ENCODE results near the gene NEUROD2. TPM values are rescaled to one million over a fixed set of nuclear protein-coding genes. Genes with fewer than 3 reads are reported as not detected.

The NEUROD2 gene
- total and polyA plus RNA-seq, 10 of the 15 experiments (the other 5 are each of a cell fraction or from before 2014, with no cell fraction given) = not detected

GRCh38 chr17:39652587-39653315 is 45.0 kb upstream of the NEUROD2 start (continued):
- TF ChIP-seq REST (IDR thresholded peaks at IDR 0.05; ENCODE audit: low read depth, low read length) (no peak), JUND (IDR thresholded peaks at IDR 0.05; ENCODE audit: low read depth, low read length) (no peak), EED (IDR thresholded peaks at IDR 0.05; ENCODE audit: low read depth) (no peak), ZZZ3 (IDR thresholded peaks at IDR 0.05; ENCODE audit: control insufficient read depth, insufficient read length, low read depth) (no peak), ETV6 (conservative IDR thresholded peaks at IDR 0.05 in 1 of 2, IDR thresholded peaks at IDR 0.05 in 1 of 2; ENCODE audit: borderline replicate concordance in 1 of 2, low read depth in 1 of 2) (no peak), WRNIP1 (IDR thresholded peaks at IDR 0.05; ENCODE audit: borderline replicate concordance, low read depth, low read length) (no peak)

- no peak overlapping the region for H3K4me3 ChIP-seq
- no peak overlapping the region for H2AFZ ChIP-seq (ENCODE audit: control insufficient read depth, low read depth, low read length)
- H3K79me2 ChIP-seq (ENCODE audit: control insufficient read depth, insufficient read depth, low read length) = no peaks in the 10 kb centered on the region; the same call in 1 of the 2 replicates
- CTCF ChIA-PET = interaction anchor here (0.7 to 8.8 kb wide), 17 partner anchors 8 to 112 kb away, joined by 3 to 100 read pairs (median 4); partner anchors contain the start of genes MIEN1, PGAP3, PNMT and STARD3
- no peak overlapping the region for H3K27ac ChIP-seq (ENCODE audit: control insufficient read depth, insufficient read depth)
- H3K4me1 ChIP-seq (ENCODE audit: control insufficient read depth, insufficient read depth, low read length) = no peaks in the 10 kb centered on the region
- FAIRE-seq = no peak
- ATAC-seq = no peak
- no peaks in the 10 kb centered on the region for H3K27me3 ChIP-seq (replicated peaks in 1 of 2; ENCODE audit: control insufficient read depth in 2 of 2, insufficient read depth in 2 of 2, low read length in 1 of 2)
- H3K9me3 ChIP-seq (replicated peaks; ENCODE audit: control insufficient read depth, insufficient read depth, low read length) = no peaks in the 10 kb centered on the region
- no peaks in the 10 kb centered on the region for H4K20me1 ChIP-seq (ENCODE audit: control insufficient read depth, insufficient read depth)
- H3K9ac ChIP-seq (ENCODE audit: control insufficient read depth, insufficient read depth, low read length) = no peak overlapping the region
- no peak overlapping the region for H3K4me2 ChIP-seq (ENCODE audit: control insufficient read depth, insufficient read depth)
- SMC1A ChIA-PET (ENCODE audit: uncharacterized antibody, unreplicated experiment) = interaction anchor here (1.4 kb wide), 1 partner anchor 78 kb away, joined by 3 read pairs; the partner anchor contains the start of gene MIEN1
- TF ChIP-seq FOS (IDR thresholded peaks at IDR 0.05; ENCODE audit: borderline replicate concordance, extremely low read depth, insufficient read length) (no peak), NRF1 (conservative IDR thresholded peaks at IDR 0.05; ENCODE audit: low read depth, low read length) (no peak)
- intact Hi-C loops (cut with micrococcal nuclease; ENCODE audit: unreplicated experiment) (no loop called here), in situ Hi-C loops (cut with MboI) (no loop called here)
- DNase-seq (ENCODE audit: low read depth, low spot score) = no peak
- no TSS peak for BruUV-seq (replicated peaks)
- POLR2A ChIA-PET = no interaction called here
- H3K36me3 ChIP-seq (ENCODE audit: control insufficient read depth in 2 of 2, insufficient read depth in 2 of 2, low read length in 1 of 2) = peaks cover 4 to 7% of the 10 kb centered on the region in 2 experiments; a peak in 3 of 4 replicates
- WGBS (ENCODE audit: insufficient coverage, insufficient replicate concordance, low lambda C conversion rate, missing lambda C conversion rate) = 86% methylated on average over 8 of the region's 8 CpGs
- RAD21 ChIA-PET (ENCODE audit: unreplicated experiment) = interaction anchor here (1.5 kb wide), 1 partner anchor 213 kb away, joined by 3 read pairs; no protein-coding TSS in a partner anchor
These were observed 44.3 kb upstream of the NEUROD2 start for GRCh38 chr17:39651923-39652586.

All from GM12878 (cell line).